ENCODE data around the gene JPH4. TPM values are rescaled to one million over a fixed set of nuclear protein-coding genes. Genes with fewer than 3 reads are reported as not detected.

JPH4 gene
- total RNA-seq, 1 experiment from 2014 or later: 50.1 TPM

DNA sequence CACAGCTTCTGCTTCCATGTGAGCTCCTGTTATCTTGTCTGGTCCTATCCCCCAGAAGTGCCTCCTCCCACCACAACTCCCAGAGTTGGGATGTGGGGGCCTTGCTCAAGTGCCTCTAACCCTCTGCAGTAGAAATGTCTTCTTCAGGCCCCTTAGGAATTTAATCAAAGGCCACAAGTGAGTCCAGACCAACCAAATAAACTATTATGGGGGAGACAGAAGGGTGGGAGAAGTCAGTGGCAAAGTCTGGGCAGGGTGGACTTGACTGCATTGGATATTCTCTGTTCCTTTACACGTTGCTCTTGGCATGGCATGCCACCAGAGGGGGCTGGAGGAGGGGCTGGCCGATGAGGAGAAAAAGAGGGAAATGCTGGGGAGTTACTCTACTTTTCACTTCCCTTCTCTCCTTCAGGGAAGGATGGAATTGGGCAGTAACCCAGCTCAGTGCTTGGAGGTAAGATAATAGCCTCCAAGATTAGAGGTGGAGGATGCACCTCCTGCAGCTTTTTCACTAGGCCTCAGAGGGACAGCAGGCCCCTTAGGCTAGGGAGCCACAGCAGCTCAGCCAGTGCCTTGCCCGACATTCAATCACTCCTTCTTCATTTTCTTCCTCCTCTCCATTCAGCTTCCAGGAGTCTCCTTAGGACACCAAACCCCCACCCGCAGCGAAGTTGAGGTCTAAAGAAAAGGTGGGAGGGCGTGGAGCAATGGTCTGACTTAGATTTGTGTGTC lies 9.8 kb downstream of the JPH4 start:
- CTCF ChIA-PET: interaction anchor here (0.6 to 3.1 kb wide), 21 partner anchors 10 to 342 kb away, joined by 3 to 16 read pairs (median 5); partner anchors contain the start of genes JPH4 and PABPN1
- H3K27ac Mint-ChIP-seq: peak overlapping the region; percentile 75
- DNase-seq (ENCODE audit: low spot score) (peak; percentile 62), ATAC-seq (peak; percentile 15)
- H3K27me3 Mint-ChIP-seq (ENCODE audit: low read depth): peaks cover 2% of the 10 kb centered on the region; the same call in 1 of the 2 replicates
- TF ChIP-seq, protein P1, sequence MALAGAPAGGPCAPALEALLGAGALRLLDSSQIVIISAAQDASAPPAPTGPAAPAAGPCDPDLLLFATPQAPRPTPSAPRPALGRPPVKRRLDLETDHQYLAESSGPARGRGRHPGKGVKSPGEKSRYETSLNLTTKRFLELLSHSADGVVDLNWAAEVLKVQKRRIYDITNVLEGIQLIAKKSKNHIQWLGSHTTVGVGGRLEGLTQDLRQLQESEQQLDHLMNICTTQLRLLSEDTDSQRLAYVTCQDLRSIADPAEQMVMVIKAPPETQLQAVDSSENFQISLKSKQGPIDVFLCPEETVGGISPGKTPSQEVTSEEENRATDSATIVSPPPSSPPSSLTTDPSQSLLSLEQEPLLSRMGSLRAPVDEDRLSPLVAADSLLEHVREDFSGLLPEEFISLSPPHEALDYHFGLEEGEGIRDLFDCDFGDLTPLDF (CRISPR knock-in tag; IDR thresholded peaks at IDR 0.05): no peak
- TF ChIP-seq JAZF1 (CRISPR knock-in tag; IDR thresholded peaks at IDR 0.05) (no peak), FOXK1 (CRISPR knock-in tag; IDR thresholded peaks at IDR 0.05) (no peak), TCF7 (CRISPR knock-in tag; IDR thresholded peaks at IDR 0.05; ENCODE audit: low read depth) (no peak), ZNF121 (CRISPR knock-in tag; IDR thresholded peaks at IDR 0.05) (no peak), IRF2 (CRISPR knock-in tag; IDR thresholded peaks at IDR 0.05; ENCODE audit: borderline replicate concordance, low read depth) (no peak), ESRRA (CRISPR knock-in tag; IDR thresholded peaks at IDR 0.05; ENCODE audit: borderline replicate concordance) (no peak), GABPB1 (CRISPR knock-in tag; IDR thresholded peaks at IDR 0.05) (no peak), ZNF317 (CRISPR knock-in tag; IDR thresholded peaks at IDR 0.05; ENCODE audit: borderline replicate concordance, low read depth) (no peak)
- TF ChIP-seq, protein P2, sequence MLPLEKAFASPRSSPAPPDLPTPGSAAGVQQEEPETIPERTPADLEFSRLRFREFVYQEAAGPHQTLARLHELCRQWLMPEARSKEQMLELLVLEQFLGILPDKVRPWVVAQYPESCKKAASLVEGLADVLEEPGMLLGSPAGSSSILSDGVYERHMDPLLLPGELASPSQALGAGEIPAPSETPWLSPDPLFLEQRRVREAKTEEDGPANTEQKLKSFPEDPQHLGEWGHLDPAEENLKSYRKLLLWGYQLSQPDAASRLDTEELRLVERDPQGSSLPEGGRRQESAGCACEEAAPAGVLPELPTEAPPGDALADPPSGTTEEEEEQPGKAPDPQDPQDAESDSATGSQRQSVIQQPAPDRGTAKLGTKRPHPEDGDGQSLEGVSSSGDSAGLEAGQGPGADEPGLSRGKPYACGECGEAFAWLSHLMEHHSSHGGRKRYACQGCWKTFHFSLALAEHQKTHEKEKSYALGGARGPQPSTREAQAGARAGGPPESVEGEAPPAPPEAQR (CRISPR knock-in tag; IDR thresholded peaks at IDR 0.05): no peak
- TF ChIP-seq, protein P3, sequence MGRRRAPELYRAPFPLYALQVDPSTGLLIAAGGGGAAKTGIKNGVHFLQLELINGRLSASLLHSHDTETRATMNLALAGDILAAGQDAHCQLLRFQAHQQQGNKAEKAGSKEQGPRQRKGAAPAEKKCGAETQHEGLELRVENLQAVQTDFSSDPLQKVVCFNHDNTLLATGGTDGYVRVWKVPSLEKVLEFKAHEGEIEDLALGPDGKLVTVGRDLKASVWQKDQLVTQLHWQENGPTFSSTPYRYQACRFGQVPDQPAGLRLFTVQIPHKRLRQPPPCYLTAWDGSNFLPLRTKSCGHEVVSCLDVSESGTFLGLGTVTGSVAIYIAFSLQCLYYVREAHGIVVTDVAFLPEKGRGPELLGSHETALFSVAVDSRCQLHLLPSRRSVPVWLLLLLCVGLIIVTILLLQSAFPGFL (CRISPR knock-in tag; IDR thresholded peaks at IDR 0.05; ENCODE audit: borderline replicate concordance): no peak
- peaks cover 50% of the 10 kb centered on the region for H3K4me1 Mint-ChIP-seq
- H3K36me3 Mint-ChIP-seq: peaks cover 18% of the 10 kb centered on the region
- H3K4me3 Mint-ChIP-seq: peak overlapping the region; percentile 98
- POLR2A ChIA-PET: no interaction called here
- no peaks in the 10 kb centered on the region for H3K9me3 Mint-ChIP-seq

DNA sequence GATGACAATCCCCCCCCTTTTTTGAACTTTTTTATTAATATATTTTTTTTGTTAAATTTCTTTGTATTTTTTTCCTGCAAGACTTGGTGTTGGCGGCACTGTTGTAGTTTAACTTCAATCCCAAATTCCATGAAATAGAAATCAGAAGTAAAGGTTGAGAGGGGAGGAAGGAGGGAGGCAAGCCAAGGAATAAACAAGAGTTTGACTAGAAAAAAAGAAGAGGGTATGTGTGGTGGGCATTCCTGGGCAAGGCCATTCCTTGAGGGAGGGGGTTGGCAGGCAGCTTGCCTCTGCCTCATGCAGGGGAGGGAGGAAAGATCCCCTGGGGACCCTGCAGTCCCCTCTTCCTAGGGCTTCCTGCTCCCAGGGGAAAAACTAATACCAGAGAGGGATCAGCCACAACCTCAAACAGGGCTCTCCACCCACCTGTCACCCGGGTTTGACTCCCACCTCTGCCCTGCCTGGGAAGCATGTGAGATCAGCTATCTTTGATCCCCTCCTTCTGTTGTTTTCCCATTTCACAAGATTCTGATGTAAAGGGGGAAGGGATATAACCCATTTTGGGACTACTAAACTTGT lies 10.5 kb downstream of the JPH4 start:
- ATAC-seq (no peak), DNase-seq (ENCODE audit: low spot score) (no peak)
- ChIA-PET POLR2A (interaction anchor here (0.6 to 1.5 kb wide), 6 partner anchors 9 to 288 kb away, joined by 3 to 6 read pairs (median 4); partner anchors contain the start of gene JPH4), CTCF (interaction anchor here (0.5 to 3.1 kb wide), 18 partner anchors 9 to 526 kb away, joined by 3 to 16 read pairs (median 6); partner anchors contain the start of gene JPH4)
- peaks cover 44% of the 10 kb centered on the region for H3K4me1 Mint-ChIP-seq
- H3K27ac Mint-ChIP-seq: peak overlapping the region; percentile 75
- H3K27me3 Mint-ChIP-seq (ENCODE audit: low read depth): peaks cover 2% of the 10 kb centered on the region; the same call in 1 of the 2 replicates
- no peaks in the 10 kb centered on the region for H3K9me3 Mint-ChIP-seq
- H3K4me3 Mint-ChIP-seq: peak overlapping the region; percentile 98
- H3K36me3 Mint-ChIP-seq: peaks cover 14% of the 10 kb centered on the region; the same call in 1 of the 2 replicates
- no peak for TF ChIP-seq FOXP1 (CRISPR knock-in tag; IDR thresholded peaks at IDR 0.05; ENCODE audit: borderline replicate concordance)
- TF ChIP-seq NFATC4 (CRISPR knock-in tag; IDR thresholded peaks at IDR 0.05): no peak
- TF ChIP-seq, protein P4, sequence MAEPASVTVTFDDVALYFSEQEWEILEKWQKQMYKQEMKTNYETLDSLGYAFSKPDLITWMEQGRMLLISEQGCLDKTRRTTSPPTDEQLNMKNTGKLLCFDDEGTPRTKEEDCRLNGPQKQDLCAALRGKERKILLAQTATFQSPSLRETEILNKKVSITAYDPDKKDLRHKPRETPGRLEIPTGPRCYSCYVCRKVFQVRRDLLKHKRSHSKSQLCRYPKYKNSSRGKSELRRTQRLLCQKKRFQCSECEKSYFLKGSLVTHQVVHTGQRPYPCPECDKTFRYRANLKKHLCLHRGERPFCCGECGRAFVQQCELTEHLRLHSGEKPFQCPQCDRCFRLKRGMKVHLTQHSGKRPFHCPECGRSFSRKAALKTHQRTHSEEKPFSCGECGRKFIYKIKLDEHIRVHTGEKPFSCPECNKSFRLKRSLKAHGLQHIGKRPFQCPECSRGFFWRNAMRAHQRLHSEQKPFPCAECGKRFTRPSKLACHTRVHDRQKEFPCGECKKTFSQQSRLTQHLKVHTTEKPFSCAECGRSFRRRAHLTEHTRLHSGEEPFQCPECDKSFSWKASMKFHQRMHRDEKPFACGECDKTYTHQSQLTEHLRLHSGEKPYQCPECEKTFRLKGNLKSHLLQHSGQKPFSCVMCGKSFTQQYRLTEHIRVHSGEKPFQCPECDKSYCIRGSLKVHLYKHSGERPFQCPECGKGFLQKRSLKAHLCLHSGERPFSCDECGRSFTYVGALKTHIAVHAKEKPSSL (CRISPR knock-in tag; conservative IDR thresholded peaks at IDR 0.05): no peak
- no peak for TF ChIP-seq SMAD4 (CRISPR knock-in tag; IDR thresholded peaks at IDR 0.05)
- no peak for TF ChIP-seq SMAD3 (CRISPR knock-in tag; IDR thresholded peaks at IDR 0.05; ENCODE audit: borderline replicate concordance)
- TF ChIP-seq, protein P5, sequence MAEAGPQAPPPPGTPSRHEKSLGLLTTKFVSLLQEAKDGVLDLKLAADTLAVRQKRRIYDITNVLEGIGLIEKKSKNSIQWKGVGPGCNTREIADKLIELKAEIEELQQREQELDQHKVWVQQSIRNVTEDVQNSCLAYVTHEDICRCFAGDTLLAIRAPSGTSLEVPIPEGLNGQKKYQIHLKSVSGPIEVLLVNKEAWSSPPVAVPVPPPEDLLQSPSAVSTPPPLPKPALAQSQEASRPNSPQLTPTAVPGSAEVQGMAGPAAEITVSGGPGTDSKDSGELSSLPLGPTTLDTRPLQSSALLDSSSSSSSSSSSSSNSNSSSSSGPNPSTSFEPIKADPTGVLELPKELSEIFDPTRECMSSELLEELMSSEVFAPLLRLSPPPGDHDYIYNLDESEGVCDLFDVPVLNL (CRISPR knock-in tag; IDR thresholded peaks at IDR 0.05; ENCODE audit: borderline replicate concordance, low read depth): no peak
- TF ChIP-seq, protein P6, sequence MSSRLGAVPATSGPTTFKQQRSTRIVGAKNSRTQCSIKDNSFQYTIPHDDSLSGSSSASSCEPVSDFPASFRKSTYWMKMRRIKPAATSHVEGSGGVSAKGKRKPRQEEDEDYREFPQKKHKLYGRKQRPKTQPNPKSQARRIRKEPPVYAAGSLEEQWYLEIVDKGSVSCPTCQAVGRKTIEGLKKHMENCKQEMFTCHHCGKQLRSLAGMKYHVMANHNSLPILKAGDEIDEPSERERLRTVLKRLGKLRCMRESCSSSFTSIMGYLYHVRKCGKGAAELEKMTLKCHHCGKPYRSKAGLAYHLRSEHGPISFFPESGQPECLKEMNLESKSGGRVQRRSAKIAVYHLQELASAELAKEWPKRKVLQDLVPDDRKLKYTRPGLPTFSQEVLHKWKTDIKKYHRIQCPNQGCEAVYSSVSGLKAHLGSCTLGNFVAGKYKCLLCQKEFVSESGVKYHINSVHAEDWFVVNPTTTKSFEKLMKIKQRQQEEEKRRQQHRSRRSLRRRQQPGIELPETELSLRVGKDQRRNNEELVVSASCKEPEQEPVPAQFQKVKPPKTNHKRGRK (CRISPR knock-in tag; IDR thresholded peaks at IDR 0.05; ENCODE audit: borderline replicate concordance): no peak
- no peak for TF ChIP-seq IRF2 (CRISPR knock-in tag; IDR thresholded peaks at IDR 0.05; ENCODE audit: borderline replicate concordance, low read depth)
- TF ChIP-seq, protein P7, sequence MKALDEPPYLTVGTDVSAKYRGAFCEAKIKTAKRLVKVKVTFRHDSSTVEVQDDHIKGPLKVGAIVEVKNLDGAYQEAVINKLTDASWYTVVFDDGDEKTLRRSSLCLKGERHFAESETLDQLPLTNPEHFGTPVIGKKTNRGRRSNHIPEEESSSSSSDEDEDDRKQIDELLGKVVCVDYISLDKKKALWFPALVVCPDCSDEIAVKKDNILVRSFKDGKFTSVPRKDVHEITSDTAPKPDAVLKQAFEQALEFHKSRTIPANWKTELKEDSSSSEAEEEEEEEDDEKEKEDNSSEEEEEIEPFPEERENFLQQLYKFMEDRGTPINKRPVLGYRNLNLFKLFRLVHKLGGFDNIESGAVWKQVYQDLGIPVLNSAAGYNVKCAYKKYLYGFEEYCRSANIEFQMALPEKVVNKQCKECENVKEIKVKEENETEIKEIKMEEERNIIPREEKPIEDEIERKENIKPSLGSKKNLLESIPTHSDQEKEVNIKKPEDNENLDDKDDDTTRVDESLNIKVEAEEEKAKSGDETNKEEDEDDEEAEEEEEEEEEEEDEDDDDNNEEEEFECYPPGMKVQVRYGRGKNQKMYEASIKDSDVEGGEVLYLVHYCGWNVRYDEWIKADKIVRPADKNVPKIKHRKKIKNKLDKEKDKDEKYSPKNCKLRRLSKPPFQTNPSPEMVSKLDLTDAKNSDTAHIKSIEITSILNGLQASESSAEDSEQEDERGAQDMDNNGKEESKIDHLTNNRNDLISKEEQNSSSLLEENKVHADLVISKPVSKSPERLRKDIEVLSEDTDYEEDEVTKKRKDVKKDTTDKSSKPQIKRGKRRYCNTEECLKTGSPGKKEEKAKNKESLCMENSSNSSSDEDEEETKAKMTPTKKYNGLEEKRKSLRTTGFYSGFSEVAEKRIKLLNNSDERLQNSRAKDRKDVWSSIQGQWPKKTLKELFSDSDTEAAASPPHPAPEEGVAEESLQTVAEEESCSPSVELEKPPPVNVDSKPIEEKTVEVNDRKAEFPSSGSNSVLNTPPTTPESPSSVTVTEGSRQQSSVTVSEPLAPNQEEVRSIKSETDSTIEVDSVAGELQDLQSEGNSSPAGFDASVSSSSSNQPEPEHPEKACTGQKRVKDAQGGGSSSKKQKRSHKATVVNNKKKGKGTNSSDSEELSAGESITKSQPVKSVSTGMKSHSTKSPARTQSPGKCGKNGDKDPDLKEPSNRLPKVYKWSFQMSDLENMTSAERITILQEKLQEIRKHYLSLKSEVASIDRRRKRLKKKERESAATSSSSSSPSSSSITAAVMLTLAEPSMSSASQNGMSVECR (CRISPR knock-in tag; IDR thresholded peaks at IDR 0.05; ENCODE audit: borderline replicate concordance): no peak

Measured in WTC11 (cell line).